Duodenal mucosa (tissue), 2 donors: ENCODE measurements around the gene RXRB.

Source experiments
- H3K27ac ChIP-seq: one replicate; pipeline ENCODE4 v1.7.0; 2013; ENCODE audit warnings: low read depth, low read length
- H3K27me3 ChIP-seq, 2 donors: one replicate each; pipeline ENCODE4 v1.7.0; 2013; ENCODE audit warnings: low read length in 2 of 2, control low read depth in 1 of 2; ENCODE audit not compliant: insufficient read depth in 2 of 2, control insufficient read depth in 1 of 2
- H3K36me3 ChIP-seq, 2 donors: one replicate each; pipeline ENCODE4 v1.7.0; 2013; ENCODE audit warnings: low read length in 2 of 2, control low read depth in 1 of 2; ENCODE audit not compliant: insufficient read depth in 2 of 2, control insufficient read depth in 1 of 2
- H3K4me1 ChIP-seq, 2 donors: one replicate each; pipeline ENCODE4 v1.7.0; 2013; ENCODE audit warnings: low read length in 2 of 2, control low read depth in 1 of 2; ENCODE audit not compliant: insufficient read depth in 2 of 2, control insufficient read depth in 1 of 2
- H3K4me3 ChIP-seq, 2 donors: one replicate each; pipeline ENCODE4 v1.7.0; 2013; ENCODE audit warnings: low read length in 2 of 2, low read depth in 1 of 2
- H3K9ac ChIP-seq, 2 donors: one replicate each; pipeline ENCODE4 v1.7.0; 2013; ENCODE audit warnings: low read length in 2 of 2, low read depth in 1 of 2
- H3K9me3 ChIP-seq, 2 donors: one replicate each; pipeline ENCODE4 v1.7.0; 2013; ENCODE audit warnings: low read length in 2 of 2, control low read depth in 1 of 2; ENCODE audit not compliant: control insufficient read depth in 1 of 2

The RXRB gene

DNA sequence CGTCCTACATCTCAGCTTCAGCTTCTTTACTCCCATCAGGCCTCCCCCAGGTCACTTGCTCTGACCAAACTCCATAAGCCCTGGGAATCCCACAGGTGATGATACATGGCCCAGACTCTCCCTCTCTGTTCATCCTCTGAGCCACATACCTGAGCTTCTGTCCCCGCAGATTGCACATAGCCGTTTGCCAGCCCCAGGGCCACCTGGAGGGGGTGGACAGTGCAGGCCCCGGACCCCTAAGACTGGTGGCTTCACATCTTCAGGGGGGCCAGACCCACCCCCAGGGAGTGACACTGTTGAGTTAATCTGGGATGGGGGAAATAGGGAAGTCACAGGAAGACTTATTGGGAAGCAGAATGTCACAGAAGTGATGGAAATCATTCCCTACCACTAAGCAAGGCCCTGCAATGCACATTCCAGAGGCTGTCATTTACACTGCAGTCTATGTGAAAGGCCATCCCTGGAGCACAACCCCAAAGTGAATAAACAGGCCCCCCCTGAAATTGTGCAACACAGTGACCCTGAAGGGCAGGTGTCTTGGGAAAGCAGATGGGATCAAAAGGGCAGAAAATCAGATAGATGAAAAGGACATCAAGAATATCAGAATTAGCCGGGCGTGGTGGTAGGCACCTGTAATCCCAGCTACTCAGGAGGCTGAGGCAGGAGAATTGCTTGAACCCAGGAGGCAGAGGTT, 2.2 kb downstream of the RXRB start:
- Histone ChIP-seq H3K27ac (no peak overlapping the region), H3K4me1 (peaks cover 38 to 39% of the 10 kb centered on the region in 2 donors), H3K4me3 (no peak overlapping the region), H3K27me3 (no peaks in the 10 kb centered on the region), H3K9ac (no peak overlapping the region), H3K9me3 (no peaks in the 10 kb centered on the region), H3K36me3 (peaks cover 44 to 50% of the 10 kb centered on the region in 2 donors)

DNA sequence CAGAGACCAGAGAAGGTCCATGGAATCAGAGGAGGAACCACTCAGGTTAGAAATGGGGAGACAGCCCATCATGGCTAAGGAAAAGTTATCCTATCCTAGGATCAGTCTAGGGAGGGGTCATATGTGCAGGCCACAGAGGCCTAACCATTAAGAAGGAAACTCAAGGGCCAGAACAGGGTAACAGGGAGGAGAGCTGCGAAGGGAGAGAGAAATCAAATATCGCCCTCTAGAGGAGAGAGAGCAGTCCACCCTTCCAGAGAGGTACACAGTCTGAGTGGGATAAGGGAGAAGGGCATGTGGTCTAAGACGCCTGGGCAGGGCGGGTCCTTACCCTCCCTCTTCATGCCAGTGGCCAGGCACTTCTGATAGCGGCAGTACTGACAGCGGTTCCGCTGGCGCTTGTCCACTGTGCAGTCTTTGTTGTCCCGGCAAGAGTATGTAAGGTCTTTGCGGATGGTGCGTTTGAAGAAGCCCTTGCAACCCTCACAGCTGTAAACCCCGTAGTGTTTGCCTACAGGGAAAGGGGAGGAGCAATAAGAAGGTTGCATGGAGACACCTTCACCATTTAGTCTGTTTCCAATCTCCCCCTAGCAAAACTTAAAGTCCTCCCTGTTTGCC, 2.9 kb downstream of the RXRB start:
- Histone ChIP-seq H3K4me1 (peaks cover 36 to 38% of the 10 kb centered on the region in 2 donors), H3K4me3 (no peak overlapping the region), H3K27me3 (peaks cover 0 to 5% of the 10 kb centered on the region in 2 donors), H3K27ac (no peak overlapping the region), H3K36me3 (peaks cover 36 to 42% of the 10 kb centered on the region in 2 donors), H3K9ac (peak overlapping the region in 1 of 2 donors; percentile 5), H3K9me3 (no peaks in the 10 kb centered on the region)

DNA sequence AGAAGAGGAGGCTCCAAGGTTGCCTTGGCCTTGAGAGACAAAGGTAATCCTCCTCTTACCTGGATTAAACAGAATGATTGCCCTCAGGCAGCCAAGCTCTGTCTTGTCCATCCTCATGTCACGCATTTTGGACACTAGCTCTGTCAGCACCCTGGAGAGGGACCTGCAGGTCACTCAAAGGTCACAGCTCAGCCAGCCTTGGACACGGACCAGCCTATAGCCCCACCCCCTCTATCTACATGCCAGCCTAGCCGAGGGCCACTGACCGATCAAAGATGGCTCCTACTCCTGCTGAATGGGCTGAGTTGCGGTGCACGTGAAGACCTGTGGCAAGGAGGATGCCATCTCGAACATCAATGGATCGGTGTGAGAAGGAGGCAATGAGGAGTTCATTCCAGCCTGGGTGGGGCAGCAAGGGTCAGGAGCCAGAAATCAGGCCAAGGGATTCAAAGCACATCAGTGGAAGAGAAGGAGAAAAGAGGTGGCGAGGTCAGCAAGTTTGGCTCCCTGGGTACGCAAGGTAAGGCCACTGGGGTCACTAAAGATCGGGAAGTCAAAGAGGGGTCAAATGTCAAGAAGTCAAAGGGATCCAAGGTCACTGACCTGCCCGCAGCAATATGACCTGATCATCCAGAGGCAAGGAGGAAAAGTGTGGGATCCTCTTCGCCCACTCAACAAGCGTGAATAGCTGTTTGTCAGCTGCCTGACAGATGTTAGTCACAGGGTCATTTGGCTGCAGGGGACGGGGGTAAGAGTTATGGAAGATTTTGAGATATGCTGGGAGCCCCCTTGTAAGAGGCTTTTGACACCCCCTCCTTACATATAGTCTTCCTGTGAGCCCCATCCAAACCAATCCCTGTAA, 4.9 kb downstream of the RXRB start:
- Histone ChIP-seq H3K4me1 (peaks cover 29% of the 10 kb centered on the region in 2 donors), H3K4me3 (no peak overlapping the region)

DNA sequence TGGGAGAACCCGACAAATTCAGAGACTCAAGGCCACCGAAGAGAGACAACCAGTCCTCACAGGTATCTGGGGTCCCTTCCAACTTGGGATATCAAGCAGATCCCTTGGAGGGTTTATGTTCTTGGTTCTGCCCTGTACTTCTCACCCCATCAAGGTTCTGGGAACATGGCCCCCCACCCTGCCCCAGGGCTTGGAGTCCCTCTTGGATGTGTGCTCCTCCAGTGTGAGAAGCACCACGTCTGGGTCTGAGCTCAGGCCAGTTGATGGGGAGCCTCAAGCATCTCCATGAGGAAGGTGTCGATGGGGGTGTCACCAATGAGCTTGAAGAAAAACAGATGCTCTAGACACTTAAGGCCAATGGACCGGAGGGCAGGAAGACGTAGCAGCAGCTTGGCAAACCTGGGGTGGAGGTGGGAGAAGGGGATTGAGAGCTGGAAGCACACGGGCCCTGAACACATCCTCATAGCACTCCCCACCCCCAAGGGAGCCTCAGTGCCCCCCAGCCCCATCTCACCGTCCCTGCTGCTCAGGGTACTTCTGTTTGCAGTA, 6.0 kb downstream of the RXRB start:
- Histone ChIP-seq H3K4me3 (no peak overlapping the region), H3K27ac (no peak overlapping the region), H3K27me3 (peaks cover 12 to 33% of the 10 kb centered on the region in 2 donors), H3K9me3 (no peaks in the 10 kb centered on the region), H3K9ac (no peak overlapping the region), H3K36me3 (peaks cover 27 to 34% of the 10 kb centered on the region in 2 donors), H3K4me1 (peaks cover 27% of the 10 kb centered on the region in 2 donors)

More for the DNA sequence above, 4.9 kb downstream of the RXRB start:
- H3K27ac ChIP-seq: no peak overlapping the region
- H3K9me3 ChIP-seq: no peaks in the 10 kb centered on the region
- H3K36me3 ChIP-seq: peaks cover 27 to 34% of the 10 kb centered on the region in 2 donors
- peaks cover 12 to 23% of the 10 kb centered on the region in 2 donors for H3K27me3 ChIP-seq
- H3K9ac ChIP-seq: no peak overlapping the region

DNA sequence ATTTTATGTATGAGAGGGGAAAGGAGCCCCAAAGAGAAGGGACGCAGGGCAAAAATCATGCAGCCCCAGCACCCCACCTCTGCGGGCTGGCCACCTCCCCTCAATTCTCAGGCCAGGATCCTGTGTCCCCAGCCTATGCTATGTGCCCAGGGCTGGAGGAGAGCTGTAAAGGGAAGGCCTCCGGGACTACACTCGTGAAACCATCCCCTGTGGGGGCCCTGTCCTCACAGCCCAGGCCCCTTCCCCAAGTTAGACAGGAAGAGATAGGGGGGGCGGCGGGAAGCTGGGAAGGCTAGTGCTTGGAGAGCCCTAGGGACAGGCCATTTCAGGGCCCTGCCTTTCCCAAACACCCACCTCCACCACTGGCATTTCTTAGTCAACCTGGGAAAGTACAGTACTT, 6.8 kb downstream of the RXRB start:
- Histone ChIP-seq H3K4me1 (peaks cover 20 to 23% of the 10 kb centered on the region in 2 donors), H3K27ac (no peak overlapping the region), H3K9ac (no peak overlapping the region), H3K9me3 (no peaks in the 10 kb centered on the region), H3K36me3 (peaks cover 27 to 34% of the 10 kb centered on the region in 2 donors), H3K27me3 (peaks cover 12 to 37% of the 10 kb centered on the region in 2 donors), H3K4me3 (no peak overlapping the region)

DNA sequence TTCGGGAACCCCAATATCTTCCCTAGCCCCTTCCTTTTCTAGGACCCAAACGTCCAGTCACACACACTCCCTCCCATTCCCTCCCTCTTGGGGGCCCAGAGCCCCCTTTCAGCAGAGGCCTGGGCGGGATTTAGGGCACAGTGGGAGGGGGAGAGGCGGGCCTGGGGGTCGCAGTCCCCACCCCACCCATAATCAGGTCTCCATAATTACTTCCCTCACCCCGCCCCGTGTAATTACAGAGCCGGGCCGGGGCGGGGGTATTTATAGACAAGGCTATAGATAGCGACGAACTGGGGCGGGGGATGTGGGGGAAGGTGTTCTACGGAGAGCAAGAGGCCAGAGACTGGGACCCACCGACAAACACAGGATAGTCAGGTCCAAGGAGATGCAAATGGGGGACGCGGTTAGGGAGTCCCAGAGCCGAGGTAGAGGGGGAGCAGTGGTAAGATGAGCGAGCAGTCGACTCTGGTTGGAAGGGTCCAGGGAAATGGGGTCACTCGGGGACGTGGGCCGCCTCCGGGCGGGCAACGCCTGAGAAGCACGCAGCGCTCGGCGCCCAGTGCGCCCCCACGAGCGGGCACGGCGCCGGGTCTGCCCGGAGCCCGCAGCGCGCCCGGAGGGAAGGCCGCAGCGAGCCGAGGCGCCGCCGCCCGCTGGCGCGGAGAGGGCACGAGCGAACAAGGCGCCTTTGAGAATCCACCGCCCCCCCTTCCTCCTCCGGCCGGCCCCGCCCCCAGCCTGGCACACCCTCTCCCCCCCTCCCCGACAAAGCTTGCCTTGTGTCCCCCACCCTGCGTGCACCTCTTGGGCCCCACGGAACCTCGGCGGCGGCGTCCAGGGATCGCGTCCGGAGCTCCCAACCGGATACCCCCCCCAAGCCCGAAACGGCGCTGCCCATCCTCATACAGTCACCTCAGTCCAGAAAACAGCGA, 7.5 kb downstream of the RXRB start:
- peaks cover 27 to 34% of the 10 kb centered on the region in 2 donors for H3K36me3 ChIP-seq
- peaks cover 15 to 17% of the 10 kb centered on the region in 2 donors for H3K4me1 ChIP-seq
- peak overlapping the region; percentile 17 to 45 for H3K9ac ChIP-seq
- no peak overlapping the region for H3K27ac ChIP-seq
- H3K4me3 ChIP-seq: peak overlapping the region; percentile 34 to 58
- H3K9me3 ChIP-seq: no peaks in the 10 kb centered on the region
- H3K27me3 ChIP-seq: peaks cover 12 to 37% of the 10 kb centered on the region in 2 donors

DNA sequence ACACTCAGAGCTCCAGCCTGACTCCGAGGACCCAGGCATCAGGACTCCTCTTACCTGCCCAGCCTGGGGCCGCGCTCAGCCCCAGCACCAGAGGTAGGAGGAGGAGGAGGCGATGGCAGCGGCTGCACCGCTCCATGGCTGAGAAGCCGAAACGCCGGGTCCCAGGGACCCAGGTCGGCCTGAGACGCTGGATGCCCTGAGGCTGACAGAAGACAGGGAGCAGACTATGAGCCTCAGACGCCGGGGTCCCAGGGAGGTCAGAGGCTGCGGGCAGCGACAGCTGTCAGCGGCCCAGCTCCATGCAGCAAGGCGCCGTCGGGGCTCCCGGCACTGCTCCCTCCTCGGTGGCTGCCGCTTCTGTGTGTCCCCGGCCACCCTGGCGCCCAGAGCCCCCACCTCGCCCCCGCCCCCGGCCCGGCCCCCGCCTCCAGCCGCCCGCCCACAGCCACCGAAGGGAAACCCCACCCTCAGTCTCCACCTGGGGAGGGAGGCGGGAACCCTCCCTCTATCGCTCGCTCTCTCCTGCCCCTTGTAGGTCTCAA, 8.3 kb downstream of the RXRB start, which contains the start of gene COL11A2:
COL11A2 (minus strand) TSS at position 363 of the 542 bp plus-strand sequence; CDS start at position 136, 227 bp downstream.
- Histone ChIP-seq H3K27ac (no peak within 1 kb of the TSS), H3K9me3 (no peaks in the 10 kb centered on the region), H3K36me3 (peaks cover 27 to 32% of the 10 kb centered on the region in 2 donors), H3K4me3 (peak within 1 kb of the TSS; percentile 34 to 58), H3K9ac (peak within 1 kb of the TSS; percentile 17 to 45), H3K27me3 (peaks cover 12 to 37% of the 10 kb centered on the region in 2 donors), H3K4me1 (peaks cover 10 to 13% of the 10 kb centered on the region in 2 donors)

DNA sequence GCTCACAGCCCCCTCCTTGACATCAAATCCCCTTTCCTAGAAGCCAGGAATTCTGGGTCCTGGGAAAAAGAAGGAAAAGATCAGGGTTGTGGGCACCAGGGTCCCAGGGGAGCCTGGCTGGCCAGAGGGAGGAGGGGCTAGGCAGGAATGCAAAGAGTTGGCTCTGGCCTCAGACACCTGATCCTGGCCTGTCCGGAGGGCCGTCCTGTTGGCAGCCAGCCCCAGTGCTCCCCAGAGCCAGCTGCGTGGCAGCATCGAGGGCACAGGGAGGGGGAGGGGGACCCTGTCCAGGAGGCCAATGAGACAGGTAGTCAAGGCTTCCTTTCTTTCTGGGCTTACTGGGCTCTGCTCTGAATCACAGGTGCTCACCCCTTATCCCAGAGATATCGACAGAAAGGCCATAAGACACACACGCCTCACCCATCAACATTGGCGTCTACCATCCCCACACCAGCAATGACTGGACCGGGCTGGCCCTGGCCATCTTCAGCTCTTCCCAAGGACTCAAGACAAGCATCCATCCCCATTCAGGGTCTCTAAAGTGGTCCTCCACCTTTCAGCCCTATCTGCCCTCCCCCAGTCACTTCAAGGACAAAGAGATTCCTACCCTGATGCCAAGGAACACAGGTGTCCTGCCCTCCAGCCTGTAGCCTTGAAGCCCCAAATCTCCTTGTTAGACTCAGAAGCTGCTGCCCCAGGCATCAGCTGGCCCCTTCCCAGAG, 8.9 kb downstream of the RXRB start:
- Histone ChIP-seq H3K4me1 (peaks cover 10 to 13% of the 10 kb centered on the region in 2 donors), H3K9ac (no peak overlapping the region), H3K4me3 (no peak overlapping the region), H3K9me3 (no peaks in the 10 kb centered on the region), H3K27me3 (peaks cover 12 to 37% of the 10 kb centered on the region in 2 donors), H3K36me3 (peaks cover 26% of the 10 kb centered on the region in 2 donors), H3K27ac (no peak overlapping the region)
